ENCODE data around the gene MTR. TPM values are rescaled to one million over a fixed set of nuclear protein-coding genes. Genes with fewer than 3 reads are reported as not detected.
A peak's percentile ranks its signal among the peaks of the same experiment; 100 is the strongest.
"Not testable (repeated sequence)": the region's sequence is repeated elsewhere in the genome, so short reads cannot be mapped to it uniquely, and the experiment has no call there.

The MTR gene
- polyA plus RNA-seq, 1 donor: 47.2 TPM

GRCh38 chr1:236904892-236905741 is 110.0 kb downstream of the MTR start:
- no peak for DNase-seq

DNA sequence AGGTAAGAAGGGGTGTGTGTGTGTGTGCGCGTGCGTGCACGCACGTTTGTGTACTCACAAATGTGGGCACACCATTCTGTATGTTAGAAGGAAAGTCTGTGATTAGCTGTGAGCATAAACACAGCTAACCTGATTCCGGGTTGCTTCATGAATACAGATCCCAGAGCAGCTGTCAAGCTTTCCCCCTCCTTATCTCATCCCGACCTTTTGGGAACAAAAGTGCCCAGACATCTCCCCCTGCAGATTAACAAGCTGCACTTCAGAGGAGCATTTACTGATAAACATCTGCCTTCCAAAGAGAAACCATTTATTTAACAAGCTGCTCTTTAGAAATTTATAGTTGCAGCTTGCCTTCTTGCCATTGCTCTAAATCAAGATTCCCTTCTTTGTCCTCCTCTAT is 112.1 kb downstream of the MTR start:
- DNase-seq: no peak

GRCh38 chr1:236908669-236909068 is 113.6 kb downstream of the MTR start:
- DNase-seq: no peak

DNA sequence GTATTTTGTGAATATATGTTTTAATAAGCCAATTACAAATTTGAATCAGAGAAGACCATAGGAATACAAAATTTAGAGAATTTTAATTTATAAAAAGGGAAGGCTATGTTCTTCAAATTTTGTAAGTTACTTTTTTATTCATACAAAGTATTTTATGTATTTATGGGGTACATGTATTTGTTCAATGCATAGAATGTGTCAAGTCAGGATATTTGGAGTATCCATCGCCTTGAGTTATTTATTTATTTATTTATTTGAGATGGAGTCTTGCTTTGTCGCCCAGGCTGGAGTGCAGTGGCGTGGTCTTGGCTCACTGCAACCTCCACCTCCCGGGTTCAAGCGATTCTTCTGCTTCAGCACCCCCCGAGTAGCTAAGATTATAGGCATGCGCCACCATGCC is 116.0 kb downstream of the MTR start:
- not testable (repeated sequence) for DNase-seq

DNA sequence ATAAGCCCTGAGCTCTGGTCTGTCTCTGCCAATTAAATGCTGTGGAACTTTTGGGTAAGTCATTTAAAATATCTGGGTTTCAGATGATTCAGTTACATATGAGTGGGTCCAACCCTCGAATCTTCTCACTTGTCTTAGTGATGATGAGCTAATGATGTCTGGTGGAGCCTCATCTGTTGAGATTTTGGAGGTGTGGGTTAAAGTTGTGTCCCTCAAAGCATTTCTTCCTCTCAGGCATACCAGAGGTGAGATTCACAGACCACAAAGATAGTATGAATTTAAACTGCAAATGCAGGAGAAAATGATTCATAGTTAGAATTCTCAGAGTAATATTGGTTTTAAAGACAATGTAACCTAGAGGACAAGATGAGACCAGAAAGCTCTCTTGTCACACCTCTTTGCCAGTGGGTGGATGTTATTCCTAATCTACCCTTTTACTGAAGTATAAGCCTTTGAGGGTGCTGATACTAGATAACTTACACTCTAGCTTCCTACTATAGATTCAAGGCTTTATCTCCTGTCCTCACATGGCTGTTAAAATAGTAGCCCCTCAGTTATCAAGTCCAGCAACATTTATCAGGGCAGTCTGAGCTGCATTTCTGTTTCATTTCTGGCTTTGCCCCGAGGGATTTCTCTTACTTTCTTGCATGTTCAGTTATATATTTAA is 118.4 kb downstream of the MTR start:
- DNase-seq: no peak

DNA sequence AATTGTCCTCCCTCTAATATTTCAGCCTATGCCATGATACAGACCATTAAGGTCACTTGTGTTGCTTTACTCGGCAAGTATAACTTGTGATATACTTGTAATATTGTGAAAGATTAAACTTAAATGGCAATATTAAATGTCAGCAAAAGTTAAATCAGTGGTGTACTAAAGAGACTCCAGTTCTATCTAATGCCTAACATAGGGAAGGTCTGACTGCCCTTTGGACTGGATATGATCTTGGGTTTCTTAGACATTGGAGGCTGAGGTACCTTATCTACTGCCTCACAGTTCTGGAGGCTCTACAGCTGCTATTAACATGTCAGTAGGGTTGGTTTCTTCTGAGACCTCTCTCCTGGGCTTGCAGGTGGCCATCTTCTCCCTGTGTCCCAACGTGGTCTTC is 119.3 kb downstream of the MTR start:
- no peak for DNase-seq

GRCh38 chr1:236916131-236916800 is 121.2 kb downstream of the MTR start:
- no peak for DNase-seq

DNA sequence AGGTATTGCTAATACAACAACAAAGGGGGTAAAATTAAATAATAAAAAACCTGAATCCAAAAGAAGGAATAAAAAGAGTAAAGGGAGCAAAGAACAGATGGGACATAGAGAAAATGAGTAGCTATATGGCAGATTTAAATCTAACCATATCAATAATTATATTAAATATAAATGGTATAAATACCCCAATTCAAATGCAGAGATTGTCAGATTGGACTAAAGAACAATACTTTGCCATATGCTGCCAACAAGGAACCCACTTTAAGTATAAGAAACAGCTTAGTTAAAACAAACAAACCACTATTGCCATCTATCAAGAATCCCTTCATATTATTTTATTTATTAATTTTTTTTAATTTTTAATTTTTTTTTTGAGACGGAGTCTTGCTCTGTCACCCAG is 122.4 kb downstream of the MTR start:
- DNase-seq: no peak

- no peak for DNase-seq
Observed at GRCh38 chr1:236920286-236920894, 125.3 kb downstream of the MTR start.

GRCh38 chr1:236921610-236922009 is 126.5 kb downstream of the MTR start:
- DNase-seq: no peak

DNA sequence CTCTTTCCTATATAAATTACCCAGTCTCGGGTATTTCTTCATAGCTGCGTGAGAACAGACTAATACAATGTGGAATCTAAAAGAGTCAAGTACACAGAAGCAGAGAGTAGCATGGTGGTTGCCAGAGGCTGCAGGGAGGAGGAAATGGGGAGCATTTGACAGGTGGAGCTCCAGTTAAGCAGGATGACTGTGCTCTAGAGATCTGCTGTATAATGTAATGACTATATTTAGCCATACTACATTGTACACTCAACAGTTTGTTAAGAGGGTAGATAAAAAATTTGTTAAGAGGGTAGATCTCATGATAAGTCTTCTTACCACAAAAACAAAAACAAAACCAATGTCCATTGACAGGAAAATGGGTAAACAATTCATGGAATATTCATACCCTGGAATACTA is 127.1 kb downstream of the MTR start:
- DNase-seq: no peak

DNA sequence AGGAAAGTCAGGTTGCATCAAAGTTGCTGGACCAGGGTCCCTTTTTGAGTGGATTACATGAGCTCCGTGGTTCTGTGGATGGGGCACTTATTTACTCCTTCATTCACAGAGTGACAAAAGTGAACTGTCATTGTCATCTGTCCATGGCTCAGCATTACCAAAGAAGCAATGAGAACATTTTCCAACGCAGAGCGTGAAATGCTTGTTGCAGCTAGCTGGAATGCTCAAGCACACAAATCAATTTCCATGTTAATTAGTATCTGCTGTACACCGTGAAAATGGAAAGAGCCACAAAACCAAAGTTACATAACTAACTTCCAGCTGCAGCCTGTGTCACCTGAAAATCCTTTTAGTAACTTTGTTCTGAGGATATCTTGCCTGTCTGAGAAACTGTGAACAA is 130.3 kb downstream of the MTR start:
- no peak for DNase-seq

DNA sequence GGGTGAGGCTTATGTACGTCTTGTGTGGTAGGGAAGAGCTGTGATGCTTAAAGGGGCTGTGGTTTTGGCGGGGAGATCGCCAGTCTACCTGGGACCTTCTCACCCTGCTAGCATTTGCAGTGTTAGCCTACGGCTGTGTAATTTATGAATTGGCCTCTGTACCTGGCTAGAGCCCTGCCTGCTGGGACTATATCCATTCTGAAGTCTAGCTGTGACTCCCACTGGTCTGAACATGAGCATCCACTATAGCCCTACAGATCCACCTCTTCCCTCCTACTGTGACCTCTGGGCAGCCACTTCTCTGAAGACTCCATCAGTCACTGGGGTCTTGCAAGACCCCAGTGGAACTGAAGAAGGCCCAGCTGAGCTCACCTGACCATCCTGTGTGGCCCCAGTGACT is 135.4 kb downstream of the MTR start:
- DNase-seq: no peak

GRCh38 chr1:236938760-236939159 is 143.7 kb downstream of the MTR start:
- no peak for DNase-seq

GRCh38 chr1:236942431-236942830 is 147.3 kb downstream of the MTR start:
- DNase-seq: no peak

- no peak for DNase-seq
Observed at GRCh38 chr1:236944556-236944955, 149.5 kb downstream of the MTR start.

- DNase-seq: no peak
Observed at GRCh38 chr1:236945002-236945401, 149.9 kb downstream of the MTR start.

GRCh38 chr1:236947794-236948193 is 152.7 kb downstream of the MTR start:
- DNase-seq: no peak

DNA sequence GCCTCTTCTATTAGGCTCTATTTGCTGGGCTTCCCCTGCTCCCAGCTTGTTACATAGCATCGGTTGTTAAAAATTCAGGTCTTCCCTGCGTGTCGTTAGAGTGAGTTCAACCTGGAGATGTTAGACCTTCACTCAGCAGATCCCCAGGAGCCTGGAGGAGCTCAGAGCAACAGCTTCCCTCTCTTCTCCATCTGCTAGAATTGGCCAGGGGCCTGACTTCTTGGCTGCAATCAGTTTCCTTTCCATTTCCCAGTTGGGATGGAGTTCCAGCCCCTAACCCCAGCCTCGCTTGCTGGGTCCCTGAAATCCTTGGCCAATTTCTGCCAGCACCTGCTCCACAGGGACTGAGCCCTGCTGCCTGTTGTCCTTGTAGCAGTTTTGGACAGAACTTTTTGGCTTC is 153.3 kb downstream of the MTR start:
- DNase-seq: no peak

DNA sequence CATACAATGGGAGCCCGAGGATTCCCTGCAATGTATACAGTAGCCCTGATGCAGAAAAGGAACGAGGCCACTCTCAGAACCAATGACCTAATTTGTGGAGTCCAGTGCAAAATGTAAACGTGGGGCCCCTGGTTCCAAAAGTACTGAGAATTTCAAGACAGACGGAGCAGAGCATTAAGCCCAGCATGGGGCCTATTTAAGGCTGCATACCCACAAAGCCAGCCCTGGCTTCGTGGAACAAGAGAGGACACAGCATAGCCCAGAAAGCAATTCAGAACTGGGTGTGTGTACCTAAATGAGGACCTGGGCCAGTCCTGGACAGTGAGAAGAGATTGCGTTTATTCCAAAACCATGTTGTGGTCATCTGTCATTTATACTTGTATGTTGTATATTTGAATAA is 153.9 kb downstream of the MTR start:
- DNase-seq: no peak

- no peak for DNase-seq
Observed at GRCh38 chr1:236950365-236950764, 155.3 kb downstream of the MTR start.

DNA sequence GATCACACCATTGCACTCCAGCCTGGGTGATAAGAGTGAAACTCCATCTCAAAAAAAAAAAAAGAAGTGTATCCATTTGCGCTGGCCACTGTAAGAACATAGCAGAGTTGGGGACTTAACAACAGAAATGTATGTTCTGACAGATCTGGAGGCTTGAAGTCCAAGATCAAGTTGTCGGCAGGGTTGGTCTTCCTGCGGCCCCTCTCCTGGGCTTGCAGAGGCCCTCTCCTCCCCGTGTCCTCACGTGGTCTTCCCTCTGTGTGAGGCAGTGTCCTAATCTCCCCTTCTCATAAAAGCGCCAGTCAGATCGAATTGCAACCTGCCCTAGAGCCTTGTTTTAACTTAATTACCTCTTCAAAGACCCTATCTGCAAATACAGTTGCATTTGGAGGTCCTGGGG is 156.6 kb downstream of the MTR start:
- DNase-seq: peak; percentile 10
